ENCODE measurements around the gene SRPX2.

The SRPX2 gene

GRCh38 chrX:100649550-100650356 lies 5.8 kb downstream of the SRPX2 start:
- no peaks in the 10 kb centered on the region for H3K4me1 ChIP-seq (ENCODE audit: control insufficient read depth in 1 of 2, insufficient read depth in 1 of 2, low read depth in 1 of 2, low read length in 1 of 2)
- H3K36me3 ChIP-seq, result no peaks in the 10 kb centered on the region
- H3K9me3 ChIP-seq, result no peaks in the 10 kb centered on the region
- no peak overlapping the region for H3K27ac ChIP-seq
- TF ChIP-seq CTCF (IDR thresholded peaks at IDR 0.05), result no peak
- no peaks in the 10 kb centered on the region for H3K27me3 ChIP-seq
- no peak overlapping the region for H3K4me3 ChIP-seq (ENCODE audit: low read depth in 1 of 2, low read length in 1 of 2)

- Histone ChIP-seq H3K27ac (no peak overlapping the region), H3K9me3 (no peaks in the 10 kb centered on the region), H3K36me3 (no peaks in the 10 kb centered on the region), H3K27me3 (no peaks in the 10 kb centered on the region), H3K4me1 (ENCODE audit: control insufficient read depth in 1 of 2, insufficient read depth in 1 of 2, low read depth in 1 of 2, low read length in 1 of 2) (no peaks in the 10 kb centered on the region), H3K4me3 (ENCODE audit: low read depth in 1 of 2, low read length in 1 of 2) (no peak overlapping the region)
- no peak for TF ChIP-seq CTCF (IDR thresholded peaks at IDR 0.05)
Observed at GRCh38 chrX:100650841-100651240, 6.8 kb downstream of the SRPX2 start.

GRCh38 chrX:100652266-100652665 lies 8.3 kb downstream of the SRPX2 start:
- Histone ChIP-seq H3K9me3 (no peaks in the 10 kb centered on the region), H3K4me1 (ENCODE audit: control insufficient read depth in 1 of 2, insufficient read depth in 1 of 2, low read depth in 1 of 2, low read length in 1 of 2) (no peaks in the 10 kb centered on the region), H3K27me3 (no peaks in the 10 kb centered on the region), H3K36me3 (no peaks in the 10 kb centered on the region), H3K4me3 (ENCODE audit: low read depth in 1 of 2, low read length in 1 of 2) (no peak overlapping the region), H3K27ac (no peak overlapping the region)
- TF ChIP-seq CTCF (IDR thresholded peaks at IDR 0.05), result no peak

- TF ChIP-seq CTCF (IDR thresholded peaks at IDR 0.05), result no peak
- H3K4me3 ChIP-seq (ENCODE audit: low read depth in 1 of 2, low read length in 1 of 2), result no peak overlapping the region
Observed at GRCh38 chrX:100654261-100654660, 10.3 kb downstream of the SRPX2 start.

GRCh38 chrX:100658941-100659381 lies 15.0 kb downstream of the SRPX2 start:
- Histone ChIP-seq H3K36me3 (no peaks in the 10 kb centered on the region), H3K4me1 (ENCODE audit: control insufficient read depth in 1 of 2, insufficient read depth in 1 of 2, low read depth in 1 of 2, low read length in 1 of 2) (no peaks in the 10 kb centered on the region), H3K4me3 (ENCODE audit: low read depth in 1 of 2, low read length in 1 of 2) (no peak overlapping the region), H3K27ac (no peak overlapping the region), H3K9me3 (no peaks in the 10 kb centered on the region), H3K27me3 (no peaks in the 10 kb centered on the region)
- TF ChIP-seq CTCF (IDR thresholded peaks at IDR 0.05), result no peak

More at GRCh38 chrX:100654261-100654660, 10.3 kb downstream of the SRPX2 start:
- no peaks in the 10 kb centered on the region for H3K36me3 ChIP-seq
- no peaks in the 10 kb centered on the region for H3K27me3 ChIP-seq
- no peak overlapping the region for H3K27ac ChIP-seq
- no peaks in the 10 kb centered on the region for H3K9me3 ChIP-seq
- no peaks in the 10 kb centered on the region for H3K4me1 ChIP-seq (ENCODE audit: control insufficient read depth in 1 of 2, insufficient read depth in 1 of 2, low read depth in 1 of 2, low read length in 1 of 2)

All from neutrophil (primary cell).